ENCODE measurements around the gene KLC1.

Gene KLC1

GRCh38 chr14:103706551-103707328 lies 77.7 kb downstream of the KLC1 start:
- TF ChIP-seq TAF1 (IDR thresholded peaks at IDR 0.05; ENCODE audit: low read depth) (no peak), ZBTB7A (IDR thresholded peaks at IDR 0.05; ENCODE audit: low read depth) (no peak)

DNA sequence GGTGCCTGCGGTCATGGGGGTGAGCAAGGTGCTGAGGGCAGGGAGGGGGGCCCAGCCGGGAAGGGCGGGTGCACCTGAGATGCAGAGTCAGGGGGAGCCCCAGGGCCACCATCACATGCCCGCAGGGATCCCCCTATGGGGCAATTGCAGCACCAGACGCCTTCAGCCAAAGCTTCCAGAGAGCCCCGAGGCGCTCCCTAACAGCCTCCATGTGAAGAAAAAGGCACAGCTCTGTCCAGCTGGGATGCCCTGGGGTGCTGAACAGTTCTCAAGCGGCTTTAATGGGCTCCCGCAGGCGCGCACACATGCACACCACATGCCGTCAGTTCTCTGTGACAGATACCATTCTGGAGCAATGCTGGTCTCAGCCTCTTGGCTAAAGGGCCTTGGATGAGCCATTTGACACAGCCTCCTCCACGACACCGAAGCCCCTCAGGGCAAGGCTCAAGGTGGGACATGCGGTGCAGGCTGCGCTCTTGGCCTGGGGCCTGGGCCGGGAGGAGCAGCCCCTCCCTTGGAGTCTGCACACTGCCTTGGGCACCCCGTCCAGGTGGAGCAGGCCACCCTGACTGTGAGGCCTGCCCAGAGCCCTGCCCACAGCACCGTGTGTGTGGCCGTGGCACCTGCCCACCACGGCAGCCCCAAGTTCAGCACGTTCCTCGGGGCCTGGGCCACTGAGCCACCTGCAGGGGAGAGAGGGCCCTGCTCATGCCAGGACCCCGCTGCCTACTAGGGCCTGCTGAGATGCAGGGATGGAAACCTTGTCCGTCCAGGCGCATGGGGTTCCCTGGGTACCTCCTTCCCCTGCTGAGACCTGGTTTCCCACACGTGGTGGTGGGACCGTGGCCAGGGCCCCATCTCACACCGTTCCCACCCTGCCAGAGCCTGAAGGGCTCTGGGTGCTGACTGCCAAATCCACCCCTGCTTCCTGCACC lies 78.6 kb downstream of the KLC1 start:
- TF ChIP-seq TCF12 (IDR thresholded peaks at IDR 0.05; ENCODE audit: low read depth), result no peak
- TF ChIP-seq TEAD4 (IDR thresholded peaks at IDR 0.05), result no peak
- TF ChIP-seq CEBPB (IDR thresholded peaks at IDR 0.05), result no peak
- TF ChIP-seq ZBTB7A (IDR thresholded peaks at IDR 0.05; ENCODE audit: low read depth), result no peak
- TF ChIP-seq, protein P1, sequence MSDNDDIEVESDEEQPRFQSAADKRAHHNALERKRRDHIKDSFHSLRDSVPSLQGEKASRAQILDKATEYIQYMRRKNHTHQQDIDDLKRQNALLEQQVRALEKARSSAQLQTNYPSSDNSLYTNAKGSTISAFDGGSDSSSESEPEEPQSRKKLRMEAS (IDR thresholded peaks at IDR 0.05), result no peak
- TF ChIP-seq USF1 (IDR thresholded peaks at IDR 0.05), result no peak
- no peak for TF ChIP-seq REST (IDR thresholded peaks at IDR 0.05; ENCODE audit: low read depth)
- no peak for TF ChIP-seq RAD21 (IDR thresholded peaks at IDR 0.05; ENCODE audit: low read depth)
- no peak for TF ChIP-seq YY1 (IDR thresholded peaks at IDR 0.05; ENCODE audit: low read depth)
- no peak for TF ChIP-seq TAF1 (IDR thresholded peaks at IDR 0.05; ENCODE audit: low read depth)
- no peak for TF ChIP-seq EP300 (IDR thresholded peaks at IDR 0.05; ENCODE audit: borderline replicate concordance)
- no peak for TF ChIP-seq FOXM1 (IDR thresholded peaks at IDR 0.05; ENCODE audit: borderline replicate concordance, low read depth)
- no peak for TF ChIP-seq NFIC (IDR thresholded peaks at IDR 0.05)
- TF ChIP-seq CREB1 (IDR thresholded peaks at IDR 0.05; ENCODE audit: low read depth), result no peak
- TF ChIP-seq EGR1 (IDR thresholded peaks at IDR 0.05), result no peak

DNA sequence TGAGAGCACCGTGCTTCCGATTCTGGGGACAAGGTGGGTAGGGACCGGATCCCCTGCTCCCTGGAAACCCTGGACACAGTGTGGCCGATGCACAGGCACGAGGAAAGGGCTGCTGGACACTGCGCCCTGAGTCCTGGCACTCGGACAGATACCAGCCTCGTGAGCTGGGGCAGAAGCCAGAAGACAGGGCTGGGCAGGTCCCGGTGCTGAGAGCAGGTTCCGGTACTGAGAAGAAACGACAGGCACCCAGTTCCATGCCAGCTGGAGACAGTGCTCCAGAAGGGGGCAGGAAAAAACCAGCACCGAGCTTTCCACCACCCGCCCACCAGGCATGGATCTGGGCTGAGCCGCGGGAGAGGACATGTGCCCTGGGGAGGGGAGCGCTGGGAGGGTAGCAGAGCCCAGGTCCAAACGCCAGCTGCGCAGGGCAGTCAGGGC lies 79.8 kb downstream of the KLC1 start:
- no peak for TF ChIP-seq RAD21 (IDR thresholded peaks at IDR 0.05; ENCODE audit: low read depth)
- TF ChIP-seq EP300 (IDR thresholded peaks at IDR 0.05; ENCODE audit: borderline replicate concordance), result no peak
- no peak for TF ChIP-seq NFIC (IDR thresholded peaks at IDR 0.05)
- TF ChIP-seq, protein P1 (IDR thresholded peaks at IDR 0.05), result no peak
- no peak for TF ChIP-seq CEBPB (IDR thresholded peaks at IDR 0.05)
- no peak for TF ChIP-seq FOXM1 (IDR thresholded peaks at IDR 0.05; ENCODE audit: borderline replicate concordance, low read depth)
- no peak for TF ChIP-seq ZBTB7A (IDR thresholded peaks at IDR 0.05; ENCODE audit: low read depth)
- no peak for TF ChIP-seq CREB1 (IDR thresholded peaks at IDR 0.05; ENCODE audit: low read depth)
- no peak for TF ChIP-seq EGR1 (IDR thresholded peaks at IDR 0.05)
- TF ChIP-seq TEAD4 (IDR thresholded peaks at IDR 0.05), result no peak
- no peak for TF ChIP-seq USF1 (IDR thresholded peaks at IDR 0.05)
- TF ChIP-seq TAF1 (IDR thresholded peaks at IDR 0.05; ENCODE audit: low read depth), result no peak
- no peak for TF ChIP-seq YY1 (IDR thresholded peaks at IDR 0.05; ENCODE audit: low read depth)
- no peak for TF ChIP-seq TCF12 (IDR thresholded peaks at IDR 0.05; ENCODE audit: low read depth)
- no peak for TF ChIP-seq REST (IDR thresholded peaks at IDR 0.05; ENCODE audit: low read depth)

GRCh38 chr14:103709814-103710213 lies 80.8 kb downstream of the KLC1 start:
- TF ChIP-seq TAF1 (IDR thresholded peaks at IDR 0.05; ENCODE audit: low read depth) (no peak), NFIC (IDR thresholded peaks at IDR 0.05) (no peak), YY1 (IDR thresholded peaks at IDR 0.05; ENCODE audit: low read depth) (no peak), FOXM1 (IDR thresholded peaks at IDR 0.05; ENCODE audit: borderline replicate concordance, low read depth) (no peak), CREB1 (IDR thresholded peaks at IDR 0.05; ENCODE audit: low read depth) (no peak), EGR1 (IDR thresholded peaks at IDR 0.05) (no peak), EP300 (IDR thresholded peaks at IDR 0.05; ENCODE audit: borderline replicate concordance) (no peak), USF1 (IDR thresholded peaks at IDR 0.05) (no peak), TEAD4 (IDR thresholded peaks at IDR 0.05) (no peak), TCF12 (IDR thresholded peaks at IDR 0.05; ENCODE audit: low read depth) (no peak), CEBPB (IDR thresholded peaks at IDR 0.05) (no peak), RAD21 (IDR thresholded peaks at IDR 0.05; ENCODE audit: low read depth) (no peak), ZBTB7A (IDR thresholded peaks at IDR 0.05; ENCODE audit: low read depth) (no peak), REST (IDR thresholded peaks at IDR 0.05; ENCODE audit: low read depth) (no peak)
- TF ChIP-seq, protein P1 (IDR thresholded peaks at IDR 0.05), result no peak
